Stimulated activated CD4-positive, alpha-beta T cell treated with anti-CD3 and anti-CD28 coated beads, Interleukin-1b, Interleukin-23, amount 100 ng/mL, for 48 hours (primary cell): ENCODE data around the gene PAK1.

Experiments
- DNase-seq: peaks from one replicate; pipeline ENCODE4 v3.0.0-alpha.2; 2020

PAK1 gene

DNA sequence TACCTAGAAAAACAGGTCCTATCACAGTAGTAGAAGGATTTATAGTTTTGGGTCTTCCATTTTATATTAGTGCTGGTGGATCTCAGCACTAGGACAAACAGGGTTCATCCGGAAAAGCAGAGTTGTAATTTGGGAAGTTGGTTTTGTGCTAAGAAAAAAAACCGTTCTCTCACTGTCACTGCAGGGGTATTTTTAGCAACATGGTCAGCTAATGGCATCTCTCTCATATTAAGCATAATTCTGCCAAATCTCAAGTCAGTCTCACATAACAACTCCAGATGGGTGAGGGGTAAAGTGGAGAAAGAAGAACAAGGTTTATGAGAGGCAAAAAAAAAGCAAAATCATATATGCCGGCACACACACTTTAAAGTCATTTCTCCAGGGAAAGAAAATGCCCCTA is 120.8 kb downstream of the PAK1 start:
- DNase-seq = no peak

DNA sequence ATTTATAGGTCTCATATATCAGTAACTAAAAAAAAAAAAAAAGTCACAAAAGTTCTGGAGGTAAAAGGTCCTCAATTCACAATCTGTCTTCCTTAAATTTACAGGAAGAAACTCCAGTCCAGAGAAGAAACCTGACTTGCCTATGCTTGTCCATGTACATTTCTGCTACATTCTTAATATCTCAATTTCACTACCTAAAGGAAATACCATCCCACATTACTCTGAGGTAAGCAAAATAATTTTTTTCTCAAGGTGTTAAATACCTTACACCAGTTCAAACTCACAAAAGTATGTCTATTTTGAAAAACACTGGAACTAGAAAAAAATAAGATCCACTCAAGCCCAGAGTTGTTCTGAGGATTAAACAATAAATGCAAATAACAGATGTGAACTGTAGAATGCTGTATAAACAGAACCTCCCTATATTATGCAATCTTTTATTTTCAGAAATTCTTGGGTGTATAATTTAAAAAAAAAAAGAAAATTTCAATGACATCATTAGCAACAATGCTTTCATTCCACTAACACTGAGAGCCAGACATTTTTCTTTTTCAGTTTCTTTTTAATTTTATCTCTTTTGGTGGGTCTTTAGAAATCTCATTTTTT is 122.5 kb downstream of the PAK1 start:
- no peak for DNase-seq

DNA sequence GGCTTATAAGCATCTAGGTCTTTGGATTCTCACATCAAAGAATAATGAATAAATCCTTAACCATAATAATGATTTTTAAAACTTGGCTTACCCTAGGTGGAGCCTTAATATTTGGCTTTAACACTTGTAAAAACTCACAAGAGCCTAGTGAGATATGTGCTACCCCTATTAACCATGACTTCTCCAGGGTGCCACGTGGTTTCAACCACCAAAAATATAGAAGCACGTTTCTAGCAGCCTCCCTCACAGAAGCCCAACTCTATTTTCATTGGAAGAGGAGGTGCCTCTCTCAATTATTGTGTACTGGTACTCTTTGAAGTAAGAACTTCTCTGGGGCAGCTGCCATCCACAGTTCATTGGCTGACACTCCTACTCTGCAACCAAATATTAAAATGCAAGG is 125.9 kb downstream of the PAK1 start:
- DNase-seq = no peak

DNA sequence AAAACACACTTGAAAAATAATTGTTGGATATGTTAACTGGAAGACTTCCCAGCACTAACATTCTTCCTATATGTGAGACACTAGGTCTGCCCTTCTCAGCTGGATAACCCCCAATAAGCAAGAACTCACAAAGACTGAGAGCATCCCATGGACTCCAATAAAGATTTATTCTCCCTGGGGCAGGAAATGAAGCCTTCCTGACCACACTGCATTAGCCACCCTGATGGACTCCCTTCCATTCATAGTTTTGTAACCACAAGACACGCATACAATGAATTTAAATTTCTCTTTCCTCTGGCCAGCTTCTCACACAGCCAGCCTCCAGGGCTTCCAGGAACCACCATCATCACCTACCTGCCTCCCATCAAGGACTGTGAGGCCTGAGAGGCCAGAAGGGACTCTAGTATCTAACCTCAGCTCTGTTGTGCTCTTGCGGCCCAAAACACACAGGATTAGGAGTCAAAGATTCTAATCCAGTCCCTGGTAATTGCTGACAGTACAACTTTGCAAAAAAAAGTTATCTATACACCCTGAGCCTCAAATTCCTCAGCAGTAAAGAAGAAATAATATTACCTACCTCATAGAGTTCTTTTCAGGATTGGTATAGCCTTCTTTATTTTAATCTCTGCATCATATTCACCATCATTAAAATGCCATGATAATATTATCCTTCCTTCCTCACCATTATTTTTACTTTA is 126.8 kb downstream of the PAK1 start:
- no peak for DNase-seq

DNA sequence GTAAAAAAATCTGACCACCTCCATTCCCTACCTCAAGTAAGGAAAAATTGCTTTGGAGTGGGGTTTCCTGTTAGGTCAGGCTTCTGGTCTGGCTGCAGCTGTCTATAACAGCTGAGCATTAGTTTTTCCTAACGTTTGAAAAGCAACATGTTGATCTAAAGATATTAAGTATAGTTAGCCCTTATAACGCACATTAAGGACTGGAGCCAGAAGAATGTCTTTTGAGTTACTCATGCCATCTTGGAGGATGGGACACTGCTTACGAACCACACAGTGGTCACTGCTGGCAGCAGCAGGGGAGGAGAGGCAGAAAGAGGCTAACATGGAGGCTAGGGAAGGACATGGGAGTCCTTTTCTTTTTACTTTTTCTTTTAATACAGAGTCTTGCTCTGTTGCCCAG is 128.3 kb downstream of the PAK1 start:
- DNase-seq = no peak

DNA sequence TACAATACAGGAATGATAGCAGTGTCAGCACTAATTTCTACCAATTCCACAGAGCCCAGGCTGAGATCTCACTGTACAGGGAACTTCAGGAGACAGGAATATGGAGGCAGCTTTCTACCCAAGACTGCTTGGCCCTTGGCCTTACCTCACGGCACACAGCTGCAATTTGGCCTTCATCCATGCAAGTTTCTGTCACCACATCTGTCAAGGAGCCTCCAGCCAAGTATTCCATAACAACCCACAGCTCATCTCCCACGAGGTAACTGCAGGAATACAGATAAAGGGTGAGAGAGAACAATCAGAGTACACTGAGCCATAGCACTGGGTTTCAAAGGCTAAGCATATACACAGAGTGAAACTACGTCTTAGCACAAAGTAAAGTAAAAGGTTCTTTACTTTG is 133.4 kb downstream of the PAK1 start:
- no peak for DNase-seq

DNA sequence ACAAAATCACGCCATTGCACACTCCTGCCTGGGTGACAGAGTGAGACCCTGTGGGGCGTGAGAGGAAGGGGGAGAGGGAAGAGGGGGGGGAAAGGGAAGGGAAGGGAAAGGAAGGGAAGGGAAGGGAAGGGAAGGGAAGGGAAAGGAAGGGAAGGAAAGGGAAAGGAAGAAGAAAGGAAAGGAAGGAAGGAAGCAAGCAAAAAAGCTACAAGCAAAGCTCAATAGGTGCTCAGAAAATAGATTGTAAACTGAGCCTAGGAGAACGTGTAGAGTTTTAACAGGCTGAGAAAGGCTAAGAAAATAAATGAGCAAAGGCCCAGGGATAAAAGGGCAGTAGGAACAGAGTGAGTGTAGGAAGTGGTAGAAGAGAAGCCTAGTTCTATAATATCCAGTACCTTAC is 141.6 kb downstream of the PAK1 start:
- DNase-seq = no peak

DNA sequence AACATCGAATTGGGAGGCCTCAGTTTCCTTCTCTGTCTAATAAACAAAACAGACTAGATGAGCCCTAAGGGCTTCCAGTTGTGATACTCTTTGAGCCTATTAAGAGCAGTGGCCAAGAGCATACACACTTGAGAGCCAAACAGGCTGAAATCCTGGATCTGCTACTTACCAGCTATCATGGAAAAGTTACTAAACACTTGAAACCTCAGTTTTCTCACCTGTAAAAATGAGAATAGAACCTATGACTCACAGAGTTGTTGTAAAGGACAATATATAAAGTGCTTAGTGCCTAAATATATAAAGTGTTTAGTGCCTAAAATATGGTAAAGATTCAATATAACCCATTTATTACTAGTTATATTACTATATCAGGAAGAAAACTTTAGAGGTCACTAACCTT is 148.7 kb downstream of the PAK1 start:
- no peak for DNase-seq

DNA sequence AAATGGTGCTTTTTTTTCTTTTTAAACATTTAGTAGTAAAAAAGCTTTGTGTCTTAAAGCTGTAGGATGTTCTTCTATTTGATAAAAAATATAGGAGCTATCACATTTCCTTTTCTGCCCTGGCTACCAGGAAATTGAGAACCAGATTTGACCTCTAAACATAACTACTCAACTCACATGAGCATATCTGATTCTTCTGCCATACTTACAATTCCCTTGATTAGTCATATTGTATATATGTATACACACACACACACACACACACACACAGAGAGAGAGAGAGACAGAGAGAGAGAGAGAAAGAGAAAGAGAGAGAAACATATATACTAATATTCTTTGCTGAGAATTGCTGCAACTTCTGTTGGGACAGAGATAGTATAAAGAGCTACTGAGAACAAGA is 149.4 kb downstream of the PAK1 start:
- DNase-seq = no peak

DNA sequence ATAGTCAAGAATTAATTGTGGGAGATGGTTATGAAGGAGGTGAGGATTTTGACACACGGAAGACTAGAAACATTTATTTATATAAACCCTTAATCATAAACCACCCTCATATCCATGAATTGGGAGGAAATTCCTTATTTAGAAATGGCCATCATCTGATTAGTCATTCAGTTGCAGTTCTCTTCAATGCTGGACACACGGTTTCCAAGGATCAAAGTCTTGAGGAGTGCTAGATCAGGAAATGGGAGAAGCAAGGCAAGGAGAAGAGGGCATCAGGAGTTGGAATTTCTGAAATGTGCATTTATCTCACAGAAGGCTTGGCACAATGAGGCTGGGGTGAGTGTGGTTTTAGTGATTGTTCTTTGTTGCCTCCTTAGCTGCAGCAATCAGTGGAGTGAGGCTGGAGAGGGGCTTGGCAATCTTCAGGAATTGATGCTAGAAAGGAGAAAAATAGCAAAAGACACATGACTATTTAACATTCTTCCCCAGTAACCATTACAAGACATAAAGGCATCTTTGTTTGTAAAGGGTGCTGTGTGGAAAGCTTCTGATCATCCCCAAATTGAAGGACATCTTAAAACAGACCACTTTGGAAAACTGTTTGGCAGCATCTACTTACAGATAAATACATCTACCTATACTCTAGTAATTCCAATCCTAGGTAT is 150.8 kb downstream of the PAK1 start:
- DNase-seq = no peak

DNA sequence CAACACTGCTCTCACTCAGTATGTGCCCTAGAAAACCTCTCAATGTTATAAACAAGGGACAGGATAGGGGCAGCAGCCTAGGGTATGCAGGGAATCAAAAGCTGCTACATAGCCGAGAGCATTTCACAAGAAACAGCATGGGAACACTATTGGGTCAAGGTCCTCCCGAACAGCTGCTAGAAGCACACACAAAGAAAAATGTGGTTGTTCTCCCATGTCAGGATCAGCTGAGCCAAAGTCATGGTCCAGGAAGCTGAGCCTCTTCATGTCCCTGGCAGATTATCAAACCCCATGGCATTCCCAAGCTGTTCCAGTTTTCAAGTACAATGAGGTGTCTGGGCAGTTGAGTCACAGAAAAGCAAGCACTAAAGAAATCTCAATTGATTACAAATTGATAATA is 151.4 kb downstream of the PAK1 start:
- no peak for DNase-seq

DNA sequence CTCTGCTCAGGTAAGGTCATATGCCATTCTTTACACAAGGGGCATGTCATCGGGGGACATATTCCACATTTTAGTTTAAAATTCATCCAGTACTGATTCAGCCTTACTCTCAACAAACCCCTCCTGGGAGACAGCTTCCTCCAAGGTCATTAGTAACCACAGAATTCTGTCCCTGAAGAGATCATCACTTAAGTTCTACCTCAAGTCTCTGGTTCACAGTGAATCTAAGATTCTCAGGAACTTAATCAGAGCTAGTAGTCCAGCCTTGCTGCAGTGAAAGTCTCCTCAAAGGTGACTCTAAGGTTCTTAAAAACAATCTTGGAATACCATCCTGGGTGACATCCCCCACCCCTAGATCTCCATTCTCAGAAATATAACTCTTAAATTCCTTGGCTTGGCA is 153.5 kb downstream of the PAK1 start:
- no peak for DNase-seq

DNA sequence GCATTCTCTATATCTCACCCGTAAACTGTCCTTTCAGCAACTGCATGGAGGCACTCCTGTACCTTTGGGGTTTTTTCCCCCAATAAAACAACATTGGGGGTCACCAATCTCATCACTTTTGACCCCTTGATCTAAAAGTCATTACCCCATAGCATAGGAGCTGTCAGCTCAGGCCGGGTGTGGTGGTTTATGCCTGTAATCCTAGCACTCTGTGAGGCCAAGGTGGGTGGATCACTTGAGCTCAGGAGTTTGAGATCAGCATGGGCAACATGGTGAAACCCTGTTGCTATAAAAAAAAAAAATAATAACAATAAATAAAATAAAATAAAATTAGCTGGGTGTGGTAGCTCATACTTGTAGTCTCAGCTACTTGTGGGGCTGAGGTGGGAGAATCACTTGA is 155.3 kb downstream of the PAK1 start:
- no peak for DNase-seq

DNA sequence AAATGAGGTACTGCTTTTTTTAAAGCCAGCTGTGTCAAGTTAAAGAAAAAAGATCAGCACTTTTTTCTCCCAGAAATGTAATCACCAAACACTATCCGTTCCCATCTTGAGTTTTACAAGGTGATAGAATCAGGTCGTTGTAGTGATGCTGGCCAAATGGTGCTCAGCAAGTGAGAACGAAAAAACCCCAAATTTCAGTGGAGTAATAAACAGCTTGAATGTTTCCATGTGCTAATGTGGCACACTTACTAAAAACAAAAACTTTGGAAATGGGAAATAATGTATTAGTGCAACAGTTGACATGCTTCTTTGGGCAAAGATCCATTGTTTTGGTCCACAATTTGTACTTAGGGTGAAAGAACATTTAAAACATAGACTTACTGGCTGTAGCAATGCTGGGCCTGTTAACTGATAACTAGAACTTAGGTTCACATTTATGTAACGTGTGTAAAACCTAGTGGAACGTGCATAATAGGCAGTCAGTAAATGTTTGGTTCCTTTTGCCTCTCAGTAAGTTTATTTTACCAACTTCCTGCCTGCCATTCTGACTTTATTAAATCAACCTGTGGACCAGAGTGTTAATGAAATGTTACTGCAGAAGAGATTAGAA is 157.1 kb downstream of the PAK1 start:
- no peak for DNase-seq

DNA sequence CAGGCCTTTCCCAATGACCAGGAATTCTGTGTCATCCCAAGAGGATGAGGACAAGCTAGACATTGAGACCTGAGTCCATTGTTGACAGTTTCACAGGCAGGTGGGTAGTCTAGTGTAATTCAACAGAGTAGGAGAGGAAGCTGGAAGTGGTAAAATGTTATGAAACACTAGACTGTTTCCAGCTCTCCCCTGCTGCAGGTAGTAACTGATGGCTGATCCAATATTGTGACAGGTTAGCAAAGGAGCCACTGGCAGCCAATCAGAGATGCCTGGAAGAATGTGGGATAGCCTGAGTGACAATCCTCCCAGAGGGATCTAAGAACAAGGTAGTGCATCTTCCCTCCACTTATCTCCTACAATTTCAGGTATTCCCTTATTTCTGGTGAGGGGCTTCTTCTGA is 161.8 kb downstream of the PAK1 start:
- no peak for DNase-seq

DNA sequence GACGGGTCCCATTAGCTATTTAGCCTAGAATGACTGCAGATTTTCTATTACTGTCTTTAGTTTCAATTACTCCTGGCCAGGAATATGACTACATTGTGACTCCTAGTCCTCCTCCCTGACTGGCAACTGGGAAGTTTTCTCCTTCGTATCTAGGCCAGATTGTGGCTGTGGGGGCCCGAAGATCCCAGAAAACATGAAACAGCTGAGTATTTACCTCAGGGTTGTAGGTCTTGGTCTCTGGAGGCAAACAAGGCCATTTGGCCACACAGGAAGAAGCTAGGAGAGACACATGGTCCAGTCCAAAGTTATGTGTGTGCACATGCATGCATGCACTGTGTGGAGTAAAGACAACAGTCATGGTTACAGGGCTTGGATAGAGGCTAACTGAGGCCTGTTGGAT is 162.2 kb downstream of the PAK1 start:
- no peak for DNase-seq

DNA sequence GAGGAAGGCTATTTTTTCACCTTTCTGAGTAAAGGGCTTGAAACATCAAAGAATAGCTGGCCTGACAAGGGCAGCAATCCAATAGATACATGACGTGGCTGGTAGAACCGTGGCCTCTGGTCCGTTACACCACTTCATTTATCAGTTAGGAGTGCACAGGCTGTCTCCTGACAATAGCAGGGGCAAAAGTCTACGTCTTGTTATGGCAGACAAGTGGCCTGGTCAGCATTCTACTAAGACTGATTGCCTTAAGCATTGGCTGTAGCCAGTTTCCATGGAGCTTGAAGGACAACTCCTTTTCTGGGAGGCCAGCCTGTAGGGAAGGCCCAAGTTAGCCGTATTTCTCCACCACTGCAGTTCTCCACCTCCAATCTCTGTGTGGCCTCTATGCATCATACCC is 163.2 kb downstream of the PAK1 start:
- DNase-seq = no peak

DNA sequence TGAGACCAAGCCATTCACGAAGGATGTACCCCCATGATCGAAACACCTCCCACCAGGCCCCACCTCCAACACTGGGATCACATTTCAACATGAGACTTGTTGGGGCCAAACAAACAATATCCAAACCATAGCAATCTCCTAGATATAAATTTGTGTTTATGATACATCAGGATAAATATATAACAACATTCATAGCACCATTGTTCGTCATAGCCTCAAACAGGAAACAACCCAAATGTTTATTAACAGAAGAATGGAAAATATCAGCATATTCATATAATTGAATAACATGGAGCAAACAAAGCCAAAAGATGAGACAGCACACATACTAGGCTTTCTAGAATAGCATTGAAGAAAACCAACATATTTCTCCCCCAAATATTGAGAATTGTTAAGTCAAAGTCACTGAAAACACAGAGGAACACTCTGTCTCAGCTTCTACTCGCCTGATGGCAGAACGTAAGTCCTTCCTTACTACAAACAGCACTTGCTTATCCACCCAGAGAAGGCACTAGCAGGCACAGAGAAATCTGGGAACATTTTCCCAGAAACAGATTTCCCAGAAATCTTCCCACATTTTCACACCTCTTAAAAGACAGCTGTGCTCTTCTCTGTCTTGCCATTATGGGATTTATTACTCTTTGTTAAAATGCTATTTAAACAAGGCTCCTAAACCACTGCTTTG is 164.4 kb downstream of the PAK1 start:
- DNase-seq = no peak

DNA sequence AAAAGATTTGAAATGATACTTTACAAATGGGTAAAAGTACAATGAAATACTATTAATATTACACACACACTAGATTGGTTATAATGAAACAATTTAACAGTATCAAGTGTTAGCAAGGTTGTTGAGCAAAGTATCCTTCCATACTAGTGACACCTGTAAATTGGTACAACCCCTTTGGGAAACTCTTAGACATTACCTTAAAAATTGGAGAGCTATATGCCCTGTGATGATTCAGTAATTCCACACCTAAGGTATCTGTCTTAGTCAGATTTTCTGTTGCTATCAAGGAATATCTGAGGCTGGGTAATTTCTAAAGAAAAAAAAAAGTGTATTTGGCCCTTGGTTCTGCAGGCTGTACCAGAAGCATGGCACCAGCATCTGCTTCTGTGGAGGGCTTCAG is 165.1 kb downstream of the PAK1 start:
- no peak for DNase-seq

DNA sequence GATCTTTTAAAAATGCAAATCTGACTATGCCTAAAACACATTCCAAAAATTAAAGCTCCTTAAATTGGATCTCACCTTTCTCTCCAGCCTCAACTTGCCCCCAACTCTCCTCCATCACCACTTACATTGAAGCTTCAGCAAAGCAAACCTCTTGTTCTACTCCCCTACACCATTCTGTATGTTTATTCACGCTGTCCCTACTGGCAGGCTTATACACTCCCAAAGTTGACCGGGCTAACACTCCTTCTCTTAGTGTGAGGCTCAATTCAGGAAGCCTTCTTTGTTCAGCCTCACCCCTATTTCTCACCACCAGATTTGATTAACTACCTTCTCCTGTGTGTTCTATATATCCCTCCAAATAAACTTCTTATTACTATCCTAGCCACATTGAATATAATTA is 170.6 kb downstream of the PAK1 start:
- DNase-seq = no peak

DNA sequence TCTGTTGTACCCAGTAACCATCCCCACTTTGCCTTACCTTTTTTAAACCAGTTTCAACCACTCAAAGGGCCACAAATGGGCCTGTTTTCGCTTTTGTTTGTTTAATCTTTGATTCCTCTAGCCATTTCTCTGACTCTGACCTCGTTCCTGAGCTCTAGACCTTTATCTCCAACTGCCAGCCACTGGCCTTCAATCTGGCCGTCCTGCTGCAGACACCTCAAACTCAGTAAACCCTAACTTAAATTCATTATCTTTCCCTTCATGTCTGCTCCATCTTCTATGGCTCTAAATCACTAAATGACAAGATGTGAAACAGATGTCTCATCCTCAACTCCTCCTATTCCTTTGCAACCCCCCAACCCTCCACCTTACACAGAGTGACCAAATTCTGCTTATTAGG is 171.1 kb downstream of the PAK1 start:
- DNase-seq = no peak

DNA sequence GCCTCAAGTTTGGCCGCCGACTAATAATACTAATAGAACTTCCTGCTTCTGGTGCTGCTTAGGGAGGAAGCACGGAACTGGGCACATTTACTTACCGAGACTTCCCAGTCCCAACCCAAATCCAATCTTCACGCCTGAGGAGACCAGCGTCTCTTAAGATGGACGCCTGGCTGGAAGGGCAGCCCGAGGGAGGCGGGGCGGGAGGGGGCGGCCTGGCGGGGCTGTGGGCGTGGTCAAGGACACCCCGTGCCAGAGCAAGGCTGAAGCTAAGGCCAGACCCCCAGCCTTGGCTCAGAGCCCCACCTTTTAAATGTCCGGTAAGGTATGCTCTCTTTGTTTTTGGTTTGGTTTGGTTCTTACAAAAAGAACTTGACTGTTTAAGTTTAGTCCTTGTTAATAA is 172.4 kb downstream of the PAK1 start, which contains the start of gene GDPD4:
GDPD4 (minus strand) TSS at position 177 of the 400 bp plus-strand sequence. CDS start 16,549 bp downstream, outside the sequence.
- no peak for DNase-seq

DNA sequence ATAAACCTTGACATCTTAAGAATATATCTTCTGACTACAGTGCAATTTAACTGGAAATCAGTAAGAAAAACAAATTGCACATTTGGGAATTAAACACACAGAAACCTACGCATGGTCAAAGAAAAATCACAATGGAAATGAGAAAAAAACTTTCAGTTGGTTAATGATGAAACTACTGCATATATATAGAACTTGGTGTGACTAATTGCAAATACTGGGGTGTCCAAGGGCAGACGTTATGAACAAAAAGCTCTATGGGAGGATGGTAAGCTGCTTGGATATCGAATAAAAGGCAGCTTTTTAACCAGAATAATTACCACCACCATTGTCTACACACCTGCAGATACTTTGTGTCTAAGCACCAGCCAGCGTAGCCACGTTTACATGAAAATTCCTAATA is 173.2 kb downstream of the PAK1 start:
- no peak for DNase-seq

DNA sequence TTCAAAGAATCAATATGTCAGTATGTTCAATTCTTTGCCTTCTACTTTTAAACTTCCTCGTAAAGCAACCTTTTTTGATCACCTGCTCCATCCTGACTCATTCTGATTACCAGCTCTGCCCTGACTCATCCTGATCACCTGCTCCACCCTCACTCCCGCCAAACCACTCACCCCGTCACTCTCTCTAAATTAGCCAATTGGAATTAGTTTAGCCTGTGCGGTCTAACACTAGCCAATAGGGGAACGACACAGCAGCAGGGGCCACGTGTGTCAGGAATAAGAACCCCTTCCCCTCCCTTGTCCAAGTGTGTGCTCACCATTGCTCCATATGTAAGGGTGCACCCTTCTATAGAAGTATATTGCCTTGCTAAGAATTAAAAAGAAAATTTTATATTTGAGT is 173.9 kb downstream of the PAK1 start:
- peak; percentile 21 for DNase-seq
